Liver (tissue), 9 donors: ENCODE results near the gene AKAP7. TPM values are rescaled to one million over a fixed set of nuclear protein-coding genes. Genes with fewer than 3 reads are reported as not detected.

ENCODE experiments used
- DNase-seq: peaks from one replicate; pipeline ENCODE4 v3.0.0-alpha.2; 2017; ENCODE audit warnings: low spot score
- H3K27ac ChIP-seq, 2 donors: one replicate each; pipeline ENCODE4 v1.7.0; 2013; ENCODE audit warnings: inconsistent platforms in 2 of 2, low read length in 2 of 2, control low read depth in 1 of 2, low read depth in 1 of 2, mild to moderate bottlenecking in 1 of 2
- H3K27me3 ChIP-seq, 4 donors: one replicate each; pipeline versions ENCODE4 v1.6.1 to v1.7.0; 2013; ENCODE audit warnings: low read length in 3 of 4, inconsistent platforms in 1 of 4, mild to moderate bottlenecking in 1 of 4, moderate library complexity in 1 of 4; ENCODE audit not compliant: control insufficient read depth in 4 of 4, insufficient read depth in 4 of 4
- H3K36me3 ChIP-seq, 4 donors: one replicate each; pipeline versions ENCODE4 v1.6.1 to v1.7.0; 2013; ENCODE audit warnings: low read length in 3 of 4, mild to moderate bottlenecking in 3 of 4, low read depth in 1 of 4, moderate library complexity in 1 of 4; ENCODE audit not compliant: control insufficient read depth in 4 of 4, insufficient read depth in 3 of 4
- H3K4me1 ChIP-seq, 4 donors: one replicate each; pipeline versions ENCODE4 v1.6.1 to v1.7.0; 2013; ENCODE audit warnings: low read length in 3 of 4, mild to moderate bottlenecking in 3 of 4, moderate library complexity in 1 of 4; ENCODE audit not compliant: control insufficient read depth in 4 of 4, insufficient read depth in 4 of 4
- H3K4me3 ChIP-seq, 3 donors: one replicate each; pipeline versions ENCODE4 v1.6.1 to v1.7.0; 2013; ENCODE audit warnings: low read length in 3 of 3, control low read depth in 1 of 3, low read depth in 1 of 3, mild to moderate bottlenecking in 1 of 3
- H3K9ac ChIP-seq, 2 donors: one replicate each; pipeline ENCODE4 v1.7.0; 2013; ENCODE audit warnings: low read length in 2 of 2, mild to moderate bottlenecking in 2 of 2, moderate library complexity in 2 of 2, control low read depth in 1 of 2, low read depth in 1 of 2
- H3K9me3 ChIP-seq, 4 donors: one replicate each; pipeline versions ENCODE4 v1.6.1 to v1.7.0; 2013; ENCODE audit warnings: low read length in 3 of 4; ENCODE audit not compliant: control insufficient read depth in 4 of 4
- ATF3 ChIP-seq: IDR thresholded peaks from 2 replicates; pipeline ENCODE4 v1.6.1; 2016; ENCODE audit warnings: antibody characterized with exemption
- CTCF ChIP-seq: fragments of 150-350 bp; IDR thresholded peaks from 2 replicates; pipeline ENCODE4 v1.5.1; 2017; ENCODE audit warnings: improper control_type of control experiment, low read depth, low read length; ENCODE audit not compliant: missing input control
- EGR1 ChIP-seq, 2 donors: IDR thresholded peaks; 2 replicates each; pipeline ENCODE4 v1.6.1; 2016 to 2018; ENCODE audit warnings: antibody characterized with exemption in 2 of 2, low read depth in 2 of 2
- FOXA1 ChIP-seq: IDR thresholded peaks from 2 replicates; pipeline ENCODE4 v1.6.1; 2016; ENCODE audit warnings: antibody characterized with exemption
- FOXA2 ChIP-seq: IDR thresholded peaks from 2 replicates; pipeline ENCODE4 v1.6.1; 2016; ENCODE audit warnings: antibody characterized with exemption
- GABPA ChIP-seq, 2 donors: IDR thresholded peaks in 1 of 2; conservative IDR thresholded peaks in 1 of 2; 2 replicates each; pipeline ENCODE4 v1.6.1; 2016; ENCODE audit warnings: antibody characterized with exemption in 2 of 2, mild to moderate bottlenecking in 1 of 2, moderate library complexity in 1 of 2
- HNF4A ChIP-seq, 2 donors: conservative IDR thresholded peaks; 2 replicates each; pipeline ENCODE4 v1.6.1; 2016; ENCODE audit warnings: antibody characterized with exemption in 2 of 2, mild to moderate bottlenecking in 2 of 2
- HNF4G ChIP-seq: IDR thresholded peaks from 2 replicates; pipeline ENCODE4 v1.6.1; 2016; ENCODE audit warnings: antibody characterized with exemption
- JUND ChIP-seq, 2 donors: IDR thresholded peaks; 2 replicates each; pipeline ENCODE4 v1.6.1; 2016; ENCODE audit warnings: antibody characterized with exemption in 2 of 2
- MAX ChIP-seq: IDR thresholded peaks from 2 replicates; pipeline ENCODE4 v1.6.1; 2016; ENCODE audit warnings: antibody characterized with exemption
- NR2F2 ChIP-seq: IDR thresholded peaks from 2 replicates; pipeline ENCODE4 v1.6.1; 2016; ENCODE audit warnings: antibody characterized with exemption
- RAD21 ChIP-seq, 2 donors: IDR thresholded peaks; 2 replicates each; pipeline ENCODE4 v1.6.1; 2016; ENCODE audit warnings: antibody characterized with exemption in 2 of 2, mild to moderate bottlenecking in 2 of 2
- REST ChIP-seq: IDR thresholded peaks from 2 replicates; pipeline ENCODE4 v1.6.1; 2016; ENCODE audit warnings: antibody characterized with exemption, mild to moderate bottlenecking
- RXRA ChIP-seq, 2 donors: IDR thresholded peaks; 2 replicates each; pipeline ENCODE4 v1.6.1; 2017 to 2018; ENCODE audit warnings: antibody characterized with exemption in 2 of 2, mild to moderate bottlenecking in 1 of 2
- SP1 ChIP-seq: IDR thresholded peaks from 2 replicates; pipeline ENCODE4 v1.6.1; 2018; ENCODE audit warnings: antibody characterized with exemption, mild to moderate bottlenecking
- TAF1 ChIP-seq: conservative IDR thresholded peaks from 2 replicates; pipeline ENCODE4 v1.6.1; 2016; ENCODE audit warnings: antibody characterized with exemption, mild to moderate bottlenecking
- YY1 ChIP-seq: IDR thresholded peaks from 2 replicates; pipeline ENCODE4 v1.6.1; 2016; ENCODE audit warnings: antibody characterized with exemption, mild to moderate bottlenecking
- ZBTB33 ChIP-seq: IDR thresholded peaks from 2 replicates; pipeline ENCODE4 v1.6.1; 2016; ENCODE audit warnings: antibody characterized with exemption
- WGBS: extraction: QIAGEN DNeasy Blood & Tissue Kit; methylation state at CpG from one replicate; pipeline ENCODE4 v1.1.7; 2013; 5-methylcytosine and 5-hydroxymethylcytosine counted together
- polyA plus RNA-seq, 2 donors: library from polyadenylated mRNA; stranded (reverse) in 1 of 2; unstranded in 1 of 2; fragments of 200-250 nt in 1 of 2; fragments of >200 nt in 1 of 2; fragmentation: Nextera tagmentation in 1 of 2; extraction: Ambion mirVana in 1 of 2; gene quantifications; one replicate each; pipeline versions ENCODE4 v1.2.1 to v1.2.3, GENCODE V29; 2013 to 2015
- total RNA-seq, 2 donors: library from RNA; depleted of rRNA; stranded (reverse); fragments of >200 nt; gene quantifications; one replicate each; pipeline ENCODE4 v1.2.3, GENCODE V29; 2014
- donor health status: healthy.
- donor health status: healthy.
- donor health status: healthy.
- donor health status: healthy.
- donor health status: healthy.

The AKAP7 gene
- total and polyA plus RNA-seq, 4 donors, result 7.9 to 25.4 (median 17.7) TPM

- H3K36me3 ChIP-seq, result no peaks in the 10 kb centered on the region
- no peaks in the 10 kb centered on the region for H3K27me3 ChIP-seq
- WGBS, result 84% methylated on average over 3 of the region's 3 CpGs
- no peak overlapping the region for H3K27ac ChIP-seq
- no peak overlapping the region for H3K9ac ChIP-seq
- TF ChIP-seq EGR1 (IDR thresholded peaks at IDR 0.05; ENCODE audit: low read depth in 2 of 2), result no peak
- no peak for TF ChIP-seq RXRA (IDR thresholded peaks at IDR 0.05)
- no peak for TF ChIP-seq TAF1
- TF ChIP-seq ATF3, result no peak
- no peak for TF ChIP-seq HNF4G
- no peak for TF ChIP-seq FOXA2
- no peak for TF ChIP-seq RAD21 (IDR thresholded peaks at IDR 0.05)
- no peak for TF ChIP-seq HNF4A (conservative IDR thresholded peaks at IDR 0.05)
- no peak for TF ChIP-seq YY1
- TF ChIP-seq REST, result no peak
- no peak for TF ChIP-seq CTCF
- no peak for TF ChIP-seq MAX
- TF ChIP-seq FOXA1, result no peak
- no peak for TF ChIP-seq GABPA (IDR thresholded peaks at IDR 0.05 in 1 of 2, conservative IDR thresholded peaks at IDR 0.05 in 1 of 2)
- no peak for TF ChIP-seq NR2F2
- no peak for TF ChIP-seq JUND (IDR thresholded peaks at IDR 0.05)
- no peak for TF ChIP-seq ZBTB33
- no peak for TF ChIP-seq SP1
- DNase-seq, result no peak
- H3K9me3 ChIP-seq, result no peaks in the 10 kb centered on the region
- H3K4me3 ChIP-seq, result no peak overlapping the region
- peaks cover 0 to 5% (median 1%) of the 10 kb centered on the region in 4 donors for H3K4me1 ChIP-seq
Measured at GRCh38 chr6:131117878-131118277, 17.4 kb upstream of the AKAP7 start.
